Activated CD8-positive, alpha-beta memory T cell treated with anti-CD3 and anti-CD28 coated beads for 1 hour (primary cell): ENCODE measurements around the gene GAD1.

ENCODE experiments used
- DNase-seq, 2 donors: peaks; one replicate each; pipeline ENCODE4 v3.0.0-alpha.2; 2020; ENCODE audit warnings: low read depth in 1 of 2; ENCODE audit errors: extremely low read depth in 1 of 2

GAD1 gene

GRCh38 chr2:170842785-170843184 is 26.1 kb downstream of the GAD1 start:
- DNase-seq: no peak

- DNase-seq: no peak
Measured at GRCh38 chr2:170843656-170844055, 27.0 kb downstream of the GAD1 start.

GRCh38 chr2:170845343-170845742 is 28.7 kb downstream of the GAD1 start:
- no peak for DNase-seq

- DNase-seq: no peak
Measured at GRCh38 chr2:170846314-170846713, 29.6 kb downstream of the GAD1 start.

- no peak for DNase-seq
Measured at GRCh38 chr2:170847716-170848115, 31.0 kb downstream of the GAD1 start.

- no peak for DNase-seq
Measured at GRCh38 chr2:170848587-170848986, 31.9 kb downstream of the GAD1 start.

GRCh38 chr2:170850251-170850650 is 33.6 kb downstream of the GAD1 start:
- no peak for DNase-seq

GRCh38 chr2:170851635-170852034 is 34.9 kb downstream of the GAD1 start:
- DNase-seq: no peak

GRCh38 chr2:170856066-170856465 is 39.4 kb downstream of the GAD1 start:
- DNase-seq: no peak

- no peak for DNase-seq
Measured at GRCh38 chr2:170862286-170862902, 45.7 kb downstream of the GAD1 start.

GRCh38 chr2:170863087-170863486 is 46.4 kb downstream of the GAD1 start:
- DNase-seq: no peak

- DNase-seq: no peak
Measured at GRCh38 chr2:170869036-170869435, 52.3 kb downstream of the GAD1 start.

- no peak for DNase-seq
Measured at GRCh38 chr2:170869461-170869860, 52.8 kb downstream of the GAD1 start.

- peak; percentile 25 to 57 for DNase-seq
Measured at GRCh38 chr2:170873035-170873692, 56.5 kb downstream of the GAD1 start.

- DNase-seq: no peak
Measured at GRCh38 chr2:170878066-170878465, 61.4 kb downstream of the GAD1 start.

GRCh38 chr2:170878505-170878904 is 61.8 kb downstream of the GAD1 start:
- DNase-seq: no peak

GRCh38 chr2:170881840-170882239 is 65.2 kb downstream of the GAD1 start:
- no peak for DNase-seq

GRCh38 chr2:170882758-170883157 is 66.1 kb downstream of the GAD1 start:
- no peak for DNase-seq

GRCh38 chr2:170883683-170884082 is 67.0 kb downstream of the GAD1 start:
- DNase-seq: no peak

GRCh38 chr2:170885130-170885791 is 68.6 kb downstream of the GAD1 start:
- no peak for DNase-seq

- DNase-seq: no peak
Measured at GRCh38 chr2:170886386-170886785, 69.7 kb downstream of the GAD1 start.

GRCh38 chr2:170887496-170887895 is 70.8 kb downstream of the GAD1 start:
- DNase-seq: no peak
